Fibroblast of villous mesenchyme (primary cell): ENCODE measurements around the gene PARD3. TPM values are rescaled to one million over a fixed set of nuclear protein-coding genes. Genes with fewer than 3 reads are reported as not detected.
A peak's percentile ranks its signal among the peaks of the same experiment; 100 is the strongest.

Experiments used
- DNase-seq: peaks from one replicate; pipeline ENCODE4 v3.0.0-alpha.2; 2010; ENCODE audit warnings: low read depth
- H3K4me3 ChIP-seq: 2 replicates; pipeline ENCODE4 v1.5.1; 2011; ENCODE audit warnings: low read depth, mild to moderate bottlenecking, low read length
- total RNA-seq: library from RNA; depleted of rRNA; stranded (reverse); fragments of >200 nt; gene quantifications from 2 replicates; pipeline ENCODE4 v1.2.3, GENCODE V29; 2012
- TF ChIP-seq, protein P1 (sequence below): IDR thresholded peaks from 2 replicates; pipeline ENCODE4 v1.5.1; 2012; ENCODE audit warnings: low read depth, mild to moderate bottlenecking, low read length; ENCODE audit not compliant: insufficient read depth

Gene PARD3
- total RNA-seq, 1 donor: 44.0 TPM

DNA sequence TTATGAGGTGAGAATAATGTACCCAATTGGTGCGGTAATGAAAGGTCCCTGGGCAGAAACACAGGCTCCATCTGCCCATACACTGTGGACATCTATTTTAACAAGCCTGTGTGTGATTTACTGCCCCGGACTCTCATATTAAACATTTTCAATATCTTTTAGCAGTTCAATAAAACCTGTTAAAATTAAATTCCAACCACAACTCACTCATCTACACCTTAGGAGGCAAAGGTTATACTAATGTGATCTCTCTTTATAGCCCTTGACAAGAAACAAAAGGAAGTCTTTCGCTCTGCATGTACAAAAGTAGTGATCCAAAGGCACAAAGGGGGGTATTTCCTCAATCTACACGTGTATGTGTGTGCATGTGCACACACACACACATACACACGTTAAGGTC lies 186.0 kb downstream of the PARD3 start:
- DNase-seq: no peak

GRCh38 chr10:34628174-34628796 lies 186.8 kb downstream of the PARD3 start:
- H3K4me3 ChIP-seq: no peak overlapping the region
- TF ChIP-seq, protein P1, sequence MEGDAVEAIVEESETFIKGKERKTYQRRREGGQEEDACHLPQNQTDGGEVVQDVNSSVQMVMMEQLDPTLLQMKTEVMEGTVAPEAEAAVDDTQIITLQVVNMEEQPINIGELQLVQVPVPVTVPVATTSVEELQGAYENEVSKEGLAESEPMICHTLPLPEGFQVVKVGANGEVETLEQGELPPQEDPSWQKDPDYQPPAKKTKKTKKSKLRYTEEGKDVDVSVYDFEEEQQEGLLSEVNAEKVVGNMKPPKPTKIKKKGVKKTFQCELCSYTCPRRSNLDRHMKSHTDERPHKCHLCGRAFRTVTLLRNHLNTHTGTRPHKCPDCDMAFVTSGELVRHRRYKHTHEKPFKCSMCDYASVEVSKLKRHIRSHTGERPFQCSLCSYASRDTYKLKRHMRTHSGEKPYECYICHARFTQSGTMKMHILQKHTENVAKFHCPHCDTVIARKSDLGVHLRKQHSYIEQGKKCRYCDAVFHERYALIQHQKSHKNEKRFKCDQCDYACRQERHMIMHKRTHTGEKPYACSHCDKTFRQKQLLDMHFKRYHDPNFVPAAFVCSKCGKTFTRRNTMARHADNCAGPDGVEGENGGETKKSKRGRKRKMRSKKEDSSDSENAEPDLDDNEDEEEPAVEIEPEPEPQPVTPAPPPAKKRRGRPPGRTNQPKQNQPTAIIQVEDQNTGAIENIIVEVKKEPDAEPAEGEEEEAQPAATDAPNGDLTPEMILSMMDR: no peak
- peak; percentile 55 for DNase-seq

More for the DNA sequence above, 186.0 kb downstream of the PARD3 start:
- no peak overlapping the region for H3K4me3 ChIP-seq
- TF ChIP-seq, protein P1: no peak

DNA sequence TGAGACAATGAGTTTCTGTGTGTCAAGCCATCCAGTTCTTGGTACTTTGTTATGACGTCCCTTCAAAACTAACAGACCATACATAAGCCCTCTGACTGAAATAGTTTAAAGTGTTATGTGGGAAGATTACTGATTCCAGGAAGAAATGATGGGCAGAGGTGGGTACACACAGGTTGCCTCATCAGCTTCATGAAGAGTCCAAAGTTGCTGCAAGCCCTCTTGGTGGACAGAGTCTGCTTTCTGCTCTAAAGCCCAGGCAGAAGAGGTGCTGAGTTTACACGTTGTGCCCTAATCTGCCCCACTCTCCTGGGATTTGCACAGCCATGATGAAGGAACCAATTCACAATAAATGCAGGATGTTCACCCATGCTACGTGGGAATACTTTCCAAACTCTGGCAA lies 187.4 kb downstream of the PARD3 start:
- TF ChIP-seq, protein P1: no peak
- DNase-seq: no peak
- H3K4me3 ChIP-seq: no peak overlapping the region

GRCh38 chr10:34627331-34627730 lies 187.8 kb downstream of the PARD3 start:
- H3K4me3 ChIP-seq: no peak overlapping the region
- no peak for DNase-seq
- TF ChIP-seq, protein P1: no peak

DNA sequence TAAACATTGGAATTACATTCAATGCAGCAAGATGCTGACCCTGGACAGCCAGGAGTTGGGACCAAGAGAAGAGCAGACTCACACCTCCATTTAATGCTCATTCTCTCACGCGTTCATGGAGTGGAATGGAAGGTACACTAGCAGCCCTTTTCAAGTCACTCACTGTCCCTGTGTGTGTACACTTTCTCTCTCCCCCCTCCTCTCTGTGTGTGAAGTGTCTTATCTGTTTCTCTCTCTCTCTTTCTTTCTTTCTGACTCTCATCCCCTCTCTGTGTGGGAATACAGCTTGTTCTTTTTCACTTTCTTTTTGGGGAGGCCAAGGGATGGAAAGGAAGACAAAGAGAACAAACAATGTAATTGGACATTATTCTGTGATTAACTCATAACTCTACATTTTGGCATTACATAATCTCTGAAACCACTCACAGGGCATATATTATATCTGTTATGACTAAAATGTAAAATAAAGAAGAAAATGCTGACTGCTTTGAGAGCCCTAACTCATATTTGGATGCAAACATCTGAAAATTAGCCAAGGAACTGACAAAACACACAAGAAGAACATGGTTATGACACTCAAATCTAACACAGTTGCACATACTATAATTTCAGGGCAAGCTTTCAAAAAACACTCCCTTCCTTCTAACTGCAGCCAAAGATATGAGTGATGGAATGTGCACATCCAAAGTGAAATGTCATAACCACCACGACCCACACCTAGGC lies 188.8 kb downstream of the PARD3 start:
- no peak for DNase-seq
- TF ChIP-seq, protein P1: no peak

DNA sequence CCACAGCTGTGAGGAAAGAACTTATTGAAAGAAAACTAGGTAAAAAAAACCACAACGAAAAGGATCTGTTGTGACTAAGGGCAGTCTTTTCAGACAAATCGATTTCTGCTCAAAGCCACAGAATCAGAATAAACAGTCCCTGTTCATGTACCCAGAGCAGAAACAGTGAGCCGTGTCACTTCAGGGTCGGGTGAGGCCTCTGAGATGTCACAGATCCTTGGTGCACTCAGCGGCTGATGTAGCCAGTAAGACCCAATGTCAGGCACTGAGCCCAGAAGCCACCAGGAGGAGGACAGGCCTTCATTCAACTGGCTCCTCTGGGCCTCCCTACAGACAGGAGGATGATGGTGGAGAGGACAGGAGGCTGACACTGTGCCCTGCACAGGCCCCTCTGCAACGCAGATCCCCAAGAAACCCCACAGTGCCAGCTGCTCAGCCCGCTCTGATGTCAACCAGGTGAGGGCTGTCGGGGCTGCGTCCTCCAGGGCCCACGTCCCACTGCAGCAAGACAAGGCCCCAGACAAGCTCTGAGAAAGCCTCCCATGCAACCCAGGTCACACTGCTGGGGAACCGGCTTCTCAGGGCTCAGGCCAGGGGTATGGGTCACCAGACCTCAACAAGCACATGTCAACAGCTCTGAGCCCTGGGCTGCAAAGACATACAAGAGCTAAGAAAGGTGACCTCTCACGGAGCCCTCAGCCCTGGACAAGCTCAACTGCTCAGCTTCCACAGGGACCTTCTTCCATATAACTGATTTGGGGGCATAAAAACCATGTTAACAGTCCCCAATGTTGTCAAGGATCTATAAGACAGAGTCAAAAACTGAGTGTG lies 190.6 kb downstream of the PARD3 start:
- no peak overlapping the region for H3K4me3 ChIP-seq
- TF ChIP-seq, protein P1: no peak
- no peak for DNase-seq

More for the DNA sequence above, 188.8 kb downstream of the PARD3 start:
- no peak overlapping the region for H3K4me3 ChIP-seq
